Midbrain (tissue), 1 donor: ENCODE data around the gene RPL9.
"Not testable (repeated sequence)": the region's sequence is repeated elsewhere in the genome, so short reads cannot be mapped to it uniquely, and the experiment has no call there.

Experiments used
- DNase-seq: peaks from one replicate; lab custom pipeline; 2025; lab: John Stamatoyannopoulos, UW

The RPL9 gene

GRCh38 chr4:39425297-39425696 is 33.4 kb downstream of the RPL9 start:
- DNase-seq: not testable (repeated sequence)

GRCh38 chr4:39422247-39422646 is 36.5 kb downstream of the RPL9 start:
- DNase-seq: no peak

GRCh38 chr4:39415678-39416283 is 42.9 kb downstream of the RPL9 start:
- DNase-seq: no peak

GRCh38 chr4:39411561-39411960 is 47.2 kb downstream of the RPL9 start:
- DNase-seq: not testable (repeated sequence)

GRCh38 chr4:39410415-39410814 is 48.3 kb downstream of the RPL9 start:
- DNase-seq: peak; percentile 1

- no peak for DNase-seq
Observed at GRCh38 chr4:39407584-39407885, 51.2 kb downstream of the RPL9 start.

- DNase-seq: no peak
Observed at GRCh38 chr4:39406763-39407583, 51.7 kb downstream of the RPL9 start, which contains the start of gene KLB. Gene KLB, plus strand, starts transcription at chr4:39406930. Its CDS starts 20 bp downstream, at chr4:39406950.
